ENCODE data around the gene MAGEA3.

The MAGEA3 gene

GRCh38 chrX:152738560-152738959 lies 40.0 kb downstream of the MAGEA3 start:
- no peak for FAIRE-seq

All from G401.6 (cell line).